ENCODE data around the gene GRIN2A.

- TF ChIP-seq CTCF (IDR thresholded peaks at IDR 0.05) (no peak), EZH2 (IDR thresholded peaks at IDR 0.05; ENCODE audit: borderline replicate concordance, insufficient read depth, low read depth, low read length, poor library complexity, severe bottlenecking) (no peak)
Measured at GRCh38 chr16:10088380-10088793, 93.8 kb downstream of the GRIN2A start.
